ENCODE data around the gene CACNG8.
"Not testable (repeated sequence)": the region's sequence is repeated elsewhere in the genome, so short reads cannot be mapped to it uniquely, and the experiment has no call there.

CACNG8 gene

GRCh38 chr19:53994811-53995210 is 32.1 kb downstream of the CACNG8 start:
- no peak for DNase-seq

GRCh38 chr19:53998223-53998622 is 35.5 kb downstream of the CACNG8 start:
- no peak for DNase-seq

GRCh38 chr19:53999694-54000093 is 37.0 kb downstream of the CACNG8 start:
- DNase-seq, result no peak

- DNase-seq, result no peak
Observed at GRCh38 chr19:54001496-54001895, 38.8 kb downstream of the CACNG8 start.

GRCh38 chr19:54002495-54003315 is 40.0 kb downstream of the CACNG8 start:
- no peak for DNase-seq

- no peak for DNase-seq
Observed at GRCh38 chr19:54009440-54009839, 46.7 kb downstream of the CACNG8 start.

GRCh38 chr19:54010474-54010873 is 47.7 kb downstream of the CACNG8 start:
- DNase-seq, result no peak

GRCh38 chr19:54011507-54012211 is 48.9 kb downstream of the CACNG8 start:
- DNase-seq, result no peak

- DNase-seq, result no peak
Observed at GRCh38 chr19:54013866-54014265, 51.1 kb downstream of the CACNG8 start.

GRCh38 chr19:54014920-54015560 is 52.3 kb downstream of the CACNG8 start:
- DNase-seq, result no peak

- no peak for DNase-seq
Observed at GRCh38 chr19:54017261-54017660, 54.5 kb downstream of the CACNG8 start.

- no peak for DNase-seq
Observed at GRCh38 chr19:54021363-54021762, 58.6 kb downstream of the CACNG8 start.

GRCh38 chr19:54021932-54022331 is 59.2 kb downstream of the CACNG8 start:
- no peak for DNase-seq

GRCh38 chr19:54023191-54023590 is 60.5 kb downstream of the CACNG8 start:
- no peak for DNase-seq

- no peak for DNase-seq
Observed at GRCh38 chr19:54024660-54025059, 61.9 kb downstream of the CACNG8 start.

GRCh38 chr19:54026656-54027055 is 63.9 kb downstream of the CACNG8 start:
- DNase-seq, result no peak

- DNase-seq, result no peak
Observed at GRCh38 chr19:54029301-54029700, 66.6 kb downstream of the CACNG8 start.

- DNase-seq, result peak; percentile 45
Observed at GRCh38 chr19:54029930-54030490, 67.3 kb downstream of the CACNG8 start.

- DNase-seq, result no peak
Observed at GRCh38 chr19:54030895-54031586, 68.3 kb downstream of the CACNG8 start.

- no peak for DNase-seq
Observed at GRCh38 chr19:54035215-54036178, 72.8 kb downstream of the CACNG8 start.

- DNase-seq, result not testable (repeated sequence)
Observed at GRCh38 chr19:54036542-54036941, 73.8 kb downstream of the CACNG8 start.
